Stomach (tissue), 9 donors: ENCODE measurements around the gene VPS18. TPM values are rescaled to one million over a fixed set of nuclear protein-coding genes. Genes with fewer than 3 reads are reported as not detected.
A peak's percentile ranks its signal among the peaks of the same experiment; 100 is the strongest.

Experiments
- DNase-seq, 2 donors: peaks; one replicate each; pipeline versions ENCODE4 v3.0.0 to v3.0.0-alpha.2; 2013 to 2019
- H3K27ac ChIP-seq, 5 donors: fragments of 200-600 bp in 4 of 5; sonication (generic) in 4 of 5; one replicate each; pipeline ENCODE4 v1.5.1; 2013 to 2019; ENCODE audit warnings: mild to moderate bottlenecking in 1 of 5, moderate library complexity in 1 of 5
- H3K27me3 ChIP-seq, 3 donors: fragments of 200-600 bp; sonication (generic); one replicate each; pipeline ENCODE4 v1.5.1; 2017 to 2019; ENCODE audit warnings: mixed run types in 1 of 3
- H3K36me3 ChIP-seq, 4 donors: fragments of 200-600 bp; sonication (generic); 1 replicate in 3 of 4; 2 replicates in 1 of 4; pipeline ENCODE4 v1.5.1; 2016 to 2019
- H3K4me1 ChIP-seq, 4 donors: fragments of 200-600 bp; sonication (generic); one replicate each; pipeline ENCODE4 v1.5.1; 2016 to 2019
- H3K4me3 ChIP-seq, 4 donors: fragments of 200-600 bp; sonication (generic) in 3 of 4; one replicate each; pipeline ENCODE4 v1.5.1; 2016 to 2019; ENCODE audit warnings: mild to moderate bottlenecking in 1 of 4
- H3K9me3 ChIP-seq, 4 donors: fragments of 200-600 bp; sonication (generic); one replicate each; pipeline ENCODE4 v1.5.1; 2016 to 2019
- CTCF ChIP-seq, 7 experiments: fragments of 450-650 bp in 4 of 7; fragments of 200-600 bp in 3 of 7; sonication (generic) in 3 of 7; IDR thresholded peaks; one replicate each; pipeline ENCODE4 v1.5.1; 2016 to 2019; ENCODE audit warnings: antibody characterized with exemption in 7 of 7, control low read depth in 2 of 7, mild to moderate bottlenecking in 1 of 7
- EP300 ChIP-seq: sonication (generic); formaldehyde crosslinking; IDR thresholded peaks from one replicate; pipeline ENCODE4 v1.6.1; 2017; ENCODE audit warnings: antibody characterized with exemption
- POLR2A ChIP-seq, 4 donors: fragments of 450-650 bp; IDR thresholded peaks; one replicate each; pipeline ENCODE4 v1.6.1; 2016; ENCODE audit warnings: antibody characterized with exemption in 4 of 4, control low read depth in 2 of 4, mild to moderate bottlenecking in 1 of 4, moderate library complexity in 1 of 4
- POLR2AphosphoS5 ChIP-seq, 3 donors: sonication (generic); formaldehyde crosslinking; IDR thresholded peaks; one replicate each; pipeline ENCODE4 v1.6.1; 2016; ENCODE audit warnings: antibody characterized with exemption in 3 of 3
- WGBS, 5 donors: extraction: QIAGEN DNeasy Blood & Tissue Kit in 3 of 5; methylation state at CpG; one replicate each; pipeline versions ENCODE4 v1.1.5 to v1.1.7; 2013 to 2018; 5-methylcytosine and 5-hydroxymethylcytosine counted together
- intact Hi-C: fragments of 100-400 bp; cut with DNase I; formaldehyde crosslinking; loops from one replicate; pipeline ENCODE4 v1.15.1; 2023; ENCODE audit warnings: low total_unique reads
- polyA plus RNA-seq, 3 donors: library from polyadenylated mRNA; stranded (reverse); fragments of 200-250 nt; gene quantifications; one replicate each; pipeline ENCODE4 v1.2.3, GENCODE V29; 2013
- total RNA-seq, 5 donors: library from RNA; depleted of rRNA; stranded (reverse); fragments of >200 nt; gene quantifications; one replicate each; pipeline versions ENCODE4 v1.1.0 to v1.2.3, GENCODE V29; 2014 to 2016
- donor health status: healthy with polysubstance abuse.
- donor health status: Bipolar disorder and iron deficiency.
- donor health status: healthy.

The VPS18 gene
- total and polyA plus RNA-seq, 8 donors, result 1.8 to 24.2 (median 13.1) TPM

- Histone ChIP-seq H3K4me1 (peaks cover 54 to 80% (median 69%) of the 10 kb centered on the region in 4 donors), H3K27ac (peak overlapping the region; percentile 28 to 53 (median 46)), H3K27me3 (peaks cover 10 to 83% (median 69%) of the 10 kb centered on the region in 3 donors), H3K4me3 (peak overlapping the region; percentile 49 to 75 (median 52)), H3K36me3 (peaks cover 0 to 5% (median 0%) of the 10 kb centered on the region in 4 donors), H3K9me3 (no peaks in the 10 kb centered on the region)
- 0 to 2% (median 1%) methylated on average over 10 to 56 of the region's 56 CpGs for WGBS, 5 donors
- intact Hi-C loops, result no loop called here
- DNase-seq, result peak; percentile 63 to 83
- TF ChIP-seq POLR2AphosphoS5 (IDR thresholded peaks at IDR 0.05), result no peak
- TF ChIP-seq EP300, result no peak
Observed at GRCh38 chr15:40929660-40930429, 35.6 kb downstream of the VPS18 start.

- peak overlapping the region; percentile 49 to 75 (median 52) for H3K4me3 ChIP-seq
- peaks cover 10 to 75% (median 64%) of the 10 kb centered on the region in 3 donors for H3K27me3 ChIP-seq
- 1 to 2% (median 2%) methylated on average over 39 to 46 of the region's 46 CpGs for WGBS, 5 donors
- DNase-seq, result peak in 1 of 2 donors; percentile 89
- intact Hi-C loops, result no loop called here
- H3K4me1 ChIP-seq, result peaks cover 52 to 81% (median 67%) of the 10 kb centered on the region in 4 donors
- H3K36me3 ChIP-seq, result peaks cover 0 to 8% (median 0%) of the 10 kb centered on the region in 4 donors
- TF ChIP-seq POLR2AphosphoS5 (IDR thresholded peaks at IDR 0.05) (peak in 1 of 3 donors; percentile 24), POLR2A (IDR thresholded peaks at IDR 0.05) (no peak), EP300 (no peak), CTCF (IDR thresholded peaks at IDR 0.05) (peak in 4 of 7 experiments; percentile 4 to 29 (median 26))
- no peaks in the 10 kb centered on the region for H3K9me3 ChIP-seq
- H3K27ac ChIP-seq, result peak overlapping the region; percentile 28 to 53 (median 46)
Observed at GRCh38 chr15:40930430-40931299, 36.4 kb downstream of the VPS18 start.

GRCh38 chr15:40931300-40932142, 37.3 kb downstream of the VPS18 start:
- 74 to 79% (median 77%) methylated on average over 10 to 16 of the region's 16 CpGs for WGBS, 5 donors
- peaks cover 10 to 66% (median 56%) of the 10 kb centered on the region in 3 donors for H3K27me3 ChIP-seq

More at GRCh38 chr15:40931300-40932142, 37.3 kb downstream of the VPS18 start:
- Histone ChIP-seq H3K9me3 (no peaks in the 10 kb centered on the region), H3K27ac (peak overlapping the region; percentile 9 to 47 (median 43)), H3K4me1 (peaks cover 43 to 72% (median 58%) of the 10 kb centered on the region in 4 donors), H3K4me3 (peak overlapping the region; percentile 49 to 75 (median 52)), H3K36me3 (peaks cover 0 to 14% (median 0%) of the 10 kb centered on the region in 4 donors)
- intact Hi-C loops, result no loop called here
- no peak for TF ChIP-seq POLR2A (IDR thresholded peaks at IDR 0.05)
- no peak for TF ChIP-seq POLR2AphosphoS5 (IDR thresholded peaks at IDR 0.05)
- TF ChIP-seq CTCF (IDR thresholded peaks at IDR 0.05), result no peak
- no peak for TF ChIP-seq EP300
- DNase-seq, result no peak
